HG03442 (cell line): ENCODE measurements around the gene ABLIM3.
"Not testable (repeated sequence)": the region's sequence is repeated elsewhere in the genome, so short reads cannot be mapped to it uniquely, and the experiment has no call there.

Experiments used
- ATAC-seq: cut with Tn5 transposase; IDR thresholded peaks from one replicate; pipeline ENCODE4 v1.9.1; 2021; ENCODE audit warnings: mild to moderate bottlenecking, moderate library complexity; ENCODE audit not compliant: unreplicated experiment

Gene ABLIM3

DNA sequence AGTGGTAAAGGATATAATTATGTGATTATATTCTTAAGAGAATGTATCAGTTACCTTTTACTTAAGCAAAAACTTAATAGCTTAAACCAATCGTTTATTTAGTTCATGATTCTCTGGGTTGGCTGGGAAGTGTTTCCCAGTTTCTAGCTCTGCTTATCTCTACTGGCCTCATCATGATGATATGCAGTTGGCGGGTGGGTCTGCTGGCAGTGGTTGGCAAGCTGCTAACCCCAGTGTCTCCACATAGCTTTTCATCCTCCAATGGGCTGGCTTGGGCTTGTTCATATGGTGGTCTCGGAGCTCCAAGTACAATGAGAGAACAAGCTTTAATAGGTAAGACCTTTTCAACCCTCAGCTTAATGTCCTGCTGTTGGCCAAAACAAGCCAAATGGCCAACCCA lies 43.8 kb downstream of the ABLIM3 start:
- ATAC-seq: no peak

- ATAC-seq: no peak
Measured at GRCh38 chr5:149186506-149186905, 45.2 kb downstream of the ABLIM3 start.

DNA sequence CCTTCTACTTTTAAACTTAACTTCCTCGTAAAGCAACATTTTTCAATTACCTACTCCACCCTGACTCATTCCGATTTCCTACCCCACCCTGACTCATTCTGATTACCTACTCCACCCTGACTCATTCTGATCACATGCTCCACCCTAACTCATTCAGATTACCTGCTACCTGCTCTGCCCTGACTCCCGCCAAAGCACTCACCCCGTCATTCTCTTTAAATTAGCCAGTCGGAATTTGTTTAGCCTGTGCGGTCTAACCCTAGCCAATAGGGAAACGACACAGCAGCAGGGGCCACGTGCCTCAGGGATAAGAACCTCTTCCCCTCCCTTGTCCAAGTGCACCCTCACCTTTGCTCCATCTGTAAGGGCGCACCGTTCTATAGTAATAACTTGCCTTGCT lies 46.3 kb downstream of the ABLIM3 start:
- ATAC-seq: not testable (repeated sequence)

DNA sequence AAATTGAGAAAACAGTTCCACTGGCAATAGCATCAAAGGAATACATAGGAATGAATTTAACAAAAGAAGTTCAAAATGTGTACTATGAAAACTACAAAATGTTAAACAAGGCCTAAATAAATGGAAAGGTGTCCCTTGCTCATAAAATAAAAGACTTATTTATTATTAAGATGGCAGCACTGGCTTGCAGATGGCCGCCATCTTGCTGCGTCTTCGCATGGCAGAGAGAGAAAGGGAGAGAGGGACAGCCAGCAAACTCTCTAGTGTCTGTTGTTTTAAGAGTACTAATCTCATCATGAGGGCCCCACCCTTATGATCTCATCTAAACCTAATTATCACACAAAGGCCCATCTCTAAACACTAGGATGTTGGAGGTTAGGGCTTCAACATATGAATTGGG lies 47.1 kb downstream of the ABLIM3 start:
- no peak for ATAC-seq

- no peak for ATAC-seq
Measured at GRCh38 chr5:149195337-149195887, 54.1 kb downstream of the ABLIM3 start.

GRCh38 chr5:149195962-149196361 lies 54.7 kb downstream of the ABLIM3 start:
- ATAC-seq: no peak

- no peak for ATAC-seq
Measured at GRCh38 chr5:149198148-149198547, 56.9 kb downstream of the ABLIM3 start.

GRCh38 chr5:149200355-149200754 lies 59.1 kb downstream of the ABLIM3 start:
- no peak for ATAC-seq

DNA sequence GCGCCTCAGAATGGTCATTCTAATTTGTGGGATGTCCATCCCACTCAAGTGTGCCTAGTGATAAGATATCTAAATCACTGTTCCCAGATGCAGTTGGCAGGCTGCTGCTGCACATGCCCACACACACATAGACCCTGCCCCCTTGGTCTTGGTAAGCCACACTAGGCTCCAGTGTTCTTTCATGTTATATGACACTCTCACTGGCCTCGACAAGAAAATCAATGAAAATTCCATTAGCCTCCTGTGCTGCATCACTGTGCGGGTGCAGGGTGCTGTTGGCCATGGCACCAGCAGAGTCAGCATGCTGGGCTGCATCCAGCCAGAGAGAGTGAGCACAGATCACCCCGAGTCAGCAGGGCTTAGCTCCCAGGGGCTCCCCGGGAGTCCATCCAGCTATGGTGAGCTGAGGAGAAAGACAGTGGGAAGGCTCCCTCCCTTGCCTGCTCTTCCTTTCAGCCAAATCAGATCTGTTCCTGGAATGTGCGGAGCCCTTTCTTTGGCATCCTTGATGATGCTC lies 59.9 kb downstream of the ABLIM3 start:
- ATAC-seq: no peak

DNA sequence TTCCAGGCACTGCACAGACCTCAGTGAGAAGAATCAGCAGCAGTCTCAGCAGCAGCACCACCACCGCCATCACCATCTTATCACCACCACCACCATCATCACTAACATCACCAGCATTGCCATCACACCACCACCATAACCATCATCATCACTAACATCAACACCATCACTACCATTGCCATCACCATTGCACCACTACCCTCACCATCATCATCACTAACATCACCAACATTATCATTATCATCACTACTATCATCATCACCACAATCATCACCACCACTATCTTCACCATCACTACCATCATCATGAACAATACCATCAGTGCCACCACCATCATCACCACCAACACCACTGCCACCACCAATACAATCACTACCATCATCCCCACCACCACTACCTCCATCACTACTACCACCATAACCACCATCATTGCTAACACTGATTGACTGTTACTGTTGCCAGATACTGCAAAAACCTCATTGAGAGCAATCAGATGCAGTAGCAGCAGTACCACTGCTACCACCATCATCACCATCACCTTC lies 61.7 kb downstream of the ABLIM3 start:
- ATAC-seq: no peak

GRCh38 chr5:149203921-149204441 lies 62.7 kb downstream of the ABLIM3 start:
- no peak for ATAC-seq

DNA sequence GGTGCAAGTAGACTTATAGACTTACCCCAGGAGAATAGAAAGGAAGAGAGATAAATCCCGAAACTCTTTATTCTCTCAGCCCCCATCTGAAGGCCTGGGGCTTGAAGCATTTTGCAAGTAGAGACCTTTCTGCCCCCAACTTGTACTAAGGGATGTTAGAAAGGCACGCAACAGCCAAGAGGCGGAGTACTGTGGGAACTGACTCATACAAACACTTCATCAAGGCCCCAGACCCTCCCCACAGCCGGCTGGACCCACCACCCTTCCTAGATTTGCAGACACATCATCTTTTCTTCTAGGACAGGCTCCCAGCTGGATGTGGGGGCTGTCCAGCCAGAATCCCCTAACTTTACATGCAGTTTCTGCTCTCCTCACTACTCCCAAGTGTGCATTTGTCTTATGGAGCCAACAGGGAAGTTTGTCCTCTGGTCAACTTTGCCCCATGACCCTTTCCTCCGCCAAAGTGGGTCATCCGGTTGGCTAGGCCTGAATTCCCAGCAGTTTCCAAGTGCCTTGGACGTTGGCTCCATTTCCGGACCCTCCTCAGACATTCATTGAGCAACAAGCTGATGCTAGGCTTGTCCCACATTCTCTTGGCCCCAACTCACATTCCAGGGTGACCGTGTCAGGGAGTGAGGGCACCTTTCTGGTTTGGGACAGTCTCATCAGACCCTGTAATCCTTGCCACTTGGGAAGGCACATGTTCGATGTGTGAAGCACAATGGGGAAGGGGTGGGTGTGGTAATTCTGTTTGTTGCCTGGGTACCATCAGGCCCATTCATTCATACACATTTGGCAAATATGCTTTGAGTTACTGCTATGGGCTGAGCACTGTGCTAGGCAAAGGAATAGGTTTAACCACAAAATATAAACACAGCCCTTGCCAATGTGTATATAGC lies 64.6 kb downstream of the ABLIM3 start:
- no peak for ATAC-seq

GRCh38 chr5:149206524-149207141 lies 65.3 kb downstream of the ABLIM3 start:
- no peak for ATAC-seq

- ATAC-seq: no peak
Measured at GRCh38 chr5:149207831-149208230, 66.5 kb downstream of the ABLIM3 start.

- no peak for ATAC-seq
Measured at GRCh38 chr5:149210225-149210624, 68.9 kb downstream of the ABLIM3 start.

GRCh38 chr5:149210968-149211490 lies 69.7 kb downstream of the ABLIM3 start:
- no peak for ATAC-seq

- no peak for ATAC-seq
Measured at GRCh38 chr5:149211566-149211965, 70.3 kb downstream of the ABLIM3 start.

DNA sequence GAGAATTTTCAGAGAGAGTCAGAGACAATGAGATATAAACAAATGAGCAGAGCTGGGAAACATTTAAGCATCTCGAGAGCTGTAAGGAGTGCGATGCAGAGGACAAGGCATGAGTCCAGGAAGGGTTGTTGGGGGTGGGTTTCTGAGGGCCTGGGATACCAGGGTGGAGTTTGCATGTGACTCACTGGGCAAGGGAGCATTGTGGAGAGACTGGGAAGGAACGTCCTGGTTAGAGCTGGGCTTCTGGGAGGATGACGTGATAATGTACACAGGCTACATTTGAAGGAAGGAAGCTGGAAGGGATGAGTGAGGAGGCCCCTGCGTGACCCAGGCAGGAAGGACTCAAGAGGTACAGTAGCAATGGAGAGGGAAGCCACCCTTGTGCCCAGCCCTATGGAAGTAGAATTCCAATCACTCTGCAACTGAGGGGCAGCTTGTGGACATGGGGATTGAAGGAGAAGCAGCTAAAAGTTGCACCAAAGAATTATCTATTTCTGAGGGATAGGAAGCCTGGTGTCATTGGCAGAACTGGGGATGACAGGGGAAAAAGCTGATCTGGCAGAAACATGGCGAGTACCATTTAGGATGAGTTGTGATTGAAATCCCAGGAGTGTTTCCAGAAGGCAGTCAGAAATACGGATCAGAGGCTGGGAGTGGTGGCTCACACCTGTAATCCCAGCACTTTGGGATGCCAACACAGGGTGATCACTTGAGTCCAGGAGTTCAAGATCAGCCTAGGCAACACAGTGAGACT lies 71.1 kb downstream of the ABLIM3 start:
- ATAC-seq: no peak

DNA sequence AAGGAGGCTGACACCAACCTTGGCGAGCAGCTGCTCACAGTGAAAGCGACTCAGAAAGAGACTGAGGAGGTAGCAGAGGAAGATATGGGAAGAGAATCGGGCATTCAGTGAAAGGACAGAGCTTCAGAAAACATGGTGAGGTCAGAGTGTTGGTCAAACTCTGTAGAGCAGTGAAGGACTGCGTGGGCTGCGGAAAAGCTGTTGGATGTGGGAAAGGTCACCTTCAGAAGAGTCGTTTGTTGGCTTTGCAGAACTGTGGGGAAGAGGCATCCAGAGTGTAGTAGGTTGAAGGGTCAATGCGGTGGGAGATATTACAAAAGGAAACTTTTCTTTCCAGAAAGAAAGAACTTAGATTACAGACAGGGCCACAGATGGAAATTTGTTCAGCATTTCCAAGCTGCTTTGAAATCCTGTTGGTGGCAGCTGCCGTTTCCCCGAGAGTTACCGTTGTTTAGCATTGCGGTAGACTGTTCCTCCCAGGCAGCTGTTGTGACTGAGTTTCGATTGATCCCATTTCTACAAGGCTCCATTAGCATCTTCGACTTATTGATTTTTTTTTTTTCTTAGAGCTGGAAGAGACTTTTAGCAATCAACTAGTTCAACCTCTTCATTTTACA lies 72.1 kb downstream of the ABLIM3 start:
- no peak for ATAC-seq
